Natural killer cell (primary cell): ENCODE measurements around the gene EID1. TPM values are rescaled to one million over a fixed set of nuclear protein-coding genes. Genes with fewer than 3 reads are reported as not detected.

Experiments
- ATAC-seq, 3 donors: fragments of 150-1000 bp in 2 of 3; fragments of 200-7000 bp in 1 of 3; cut with Tn5 transposase; 1 replicate in 1 of 3; 2 replicates in 2 of 3; pipeline ENCODE4 v1.10.0; 2021; ENCODE audit warnings: mild to moderate bottlenecking in 2 of 3, moderate library complexity in 2 of 3
- DNase-seq, 2 donors: peaks; one replicate each; pipeline versions ENCODE4 v3.0.0 to v3.0.0-alpha.2; 2013 to 2021; ENCODE audit warnings: mixed read lengths in 1 of 2
- H3K27ac ChIP-seq: one replicate; pipeline ENCODE4 v1.5.1; 2013; ENCODE audit warnings: mild to moderate bottlenecking, low read length
- H3K27me3 ChIP-seq: one replicate; pipeline ENCODE4 v1.6.1; 2013; ENCODE audit warnings: low read length; ENCODE audit not compliant: control insufficient read depth, insufficient read depth
- H3K36me3 ChIP-seq: one replicate; pipeline ENCODE4 v1.6.1; 2013; ENCODE audit warnings: low read length; ENCODE audit not compliant: control insufficient read depth, insufficient read depth
- H3K4me1 ChIP-seq: one replicate; pipeline ENCODE4 v1.6.1; 2013; ENCODE audit warnings: low read length; ENCODE audit not compliant: control insufficient read depth, insufficient read depth
- H3K4me3 ChIP-seq: one replicate; pipeline ENCODE4 v1.5.1; 2013; ENCODE audit warnings: low read length
- H3K9me3 ChIP-seq: one replicate; pipeline ENCODE4 v1.6.1; 2013; ENCODE audit warnings: low read length; ENCODE audit not compliant: control insufficient read depth, insufficient read depth
- H3K27ac Mint-ChIP-seq, 2 donors: one replicate each; pipeline ENCODE4 v1.8.0; 2022; ENCODE audit warnings: mild to moderate bottlenecking in 2 of 2, mixed read lengths in 2 of 2, moderate library complexity in 1 of 2
- H3K27me3 Mint-ChIP-seq, 2 donors: one replicate each; pipeline ENCODE4 v1.8.0; 2022; ENCODE audit warnings: low read depth in 2 of 2, mixed read lengths in 2 of 2
- H3K36me3 Mint-ChIP-seq: one replicate; pipeline ENCODE4 v1.8.0; 2022; ENCODE audit warnings: mixed read lengths
- H3K4me1 Mint-ChIP-seq, 2 donors: one replicate each; pipeline ENCODE4 v1.8.0; 2022; ENCODE audit warnings: mixed read lengths in 2 of 2
- H3K4me3 Mint-ChIP-seq: one replicate; pipeline ENCODE4 v1.8.0; 2022; ENCODE audit warnings: mild to moderate bottlenecking, moderate library complexity, mixed read lengths
- H3K9me3 Mint-ChIP-seq, 2 donors: one replicate each; pipeline ENCODE4 v1.8.0; 2022; ENCODE audit warnings: mixed read lengths in 2 of 2
- CTCF ChIP-seq: fragments of 200-600 bp; IDR thresholded peaks from one replicate; pipeline ENCODE4 v1.8.0; 2022; ENCODE audit warnings: antibody characterized with exemption
- WGBS: methylation state at CpG from one replicate; pipeline ENCODE4 v1.1.7; 2013; ENCODE audit warnings: missing lambda C conversion rate; ENCODE audit not compliant: insufficient coverage; 5-methylcytosine and 5-hydroxymethylcytosine counted together
- intact Hi-C: fragments of 100-400 bp; cut with micrococcal nuclease; formaldehyde crosslinking; loops from one replicate; pipeline ENCODE4 v1.14.2; 2022
- total RNA-seq, 4 donors: library from RNA; stranded (reverse); fragments of 120-200 nt in 1 of 4; gene quantifications; one replicate each; pipeline versions ENCODE4 v1.2.3 to v1.2.4, GENCODE V29; 2013 to 2022

EID1 gene
- total RNA-seq, 3 donors from 2014 or later (not counting 1 experiment from before 2014, with no cell fraction given), result 63.5 to 70.2 (median 67.3) TPM

GRCh38 chr15:48883699-48884098 lies 5.8 kb downstream of the EID1 start:
- no peak for TF ChIP-seq CTCF
- Histone ChIP-seq H3K27ac (no peak overlapping the region), H3K36me3 (no peaks in the 10 kb centered on the region), H3K4me3 (no peak overlapping the region), H3K9me3 (no peaks in the 10 kb centered on the region), H3K4me1 (no peaks in the 10 kb centered on the region), H3K27me3 (no peaks in the 10 kb centered on the region)
- WGBS, result 100% methylated on average over 1 of the region's 2 CpGs
- ATAC-seq (no peak), DNase-seq (no peak)
- peaks cover under 1% of the 10 kb centered on the region for H3K36me3 Mint-ChIP-seq
- intact Hi-C loops, result no loop called here
- peaks cover 16% of the 10 kb centered on the region in 2 donors for H3K4me1 Mint-ChIP-seq
- H3K4me3 Mint-ChIP-seq, result no peak overlapping the region
- H3K9me3 Mint-ChIP-seq, result no peaks in the 10 kb centered on the region
- H3K27me3 Mint-ChIP-seq, result peaks cover 3 to 14% of the 10 kb centered on the region in 2 donors
- H3K27ac Mint-ChIP-seq, result no peak overlapping the region

- WGBS, result no CpG with 5 or more reads among the region's 2 CpGs
- H3K9me3 Mint-ChIP-seq, result no peaks in the 10 kb centered on the region
These were observed 9.2 kb downstream of the EID1 start for GRCh38 chr15:48887144-48887543.

GRCh38 chr15:48888191-48888590 lies 10.3 kb downstream of the EID1 start:
- intact Hi-C loops, result no loop called here
- H3K36me3 ChIP-seq, result no peaks in the 10 kb centered on the region
- H3K4me1 ChIP-seq, result no peaks in the 10 kb centered on the region
- no peaks in the 10 kb centered on the region for H3K4me1 Mint-ChIP-seq
- H3K9me3 ChIP-seq, result no peaks in the 10 kb centered on the region
- no peak overlapping the region for H3K27ac Mint-ChIP-seq
- H3K27ac ChIP-seq, result no peak overlapping the region
- H3K9me3 Mint-ChIP-seq, result no peaks in the 10 kb centered on the region
- no peak for TF ChIP-seq CTCF
- 84% methylated on average over 3 of the region's 4 CpGs for WGBS
- no peak overlapping the region for H3K4me3 Mint-ChIP-seq
- no peak overlapping the region for H3K4me3 ChIP-seq
- ATAC-seq (no peak), DNase-seq (no peak)
- H3K27me3 Mint-ChIP-seq, result peaks cover 11 to 24% of the 10 kb centered on the region in 2 donors
- H3K27me3 ChIP-seq, result no peaks in the 10 kb centered on the region
- no peaks in the 10 kb centered on the region for H3K36me3 Mint-ChIP-seq

More at GRCh38 chr15:48887144-48887543, 9.2 kb downstream of the EID1 start:
- Mint-ChIP-seq H3K36me3 (no peaks in the 10 kb centered on the region), H3K4me1 (no peaks in the 10 kb centered on the region), H3K4me3 (no peak overlapping the region), H3K27me3 (peaks cover 6 to 15% of the 10 kb centered on the region in 2 donors), H3K27ac (no peak overlapping the region)
- no peaks in the 10 kb centered on the region for H3K9me3 ChIP-seq
- no peak overlapping the region for H3K27ac ChIP-seq
- no peak overlapping the region for H3K4me3 ChIP-seq
- ATAC-seq (no peak), DNase-seq (no peak)
- no peaks in the 10 kb centered on the region for H3K27me3 ChIP-seq
- H3K4me1 ChIP-seq, result no peaks in the 10 kb centered on the region
- no peaks in the 10 kb centered on the region for H3K36me3 ChIP-seq
- intact Hi-C loops, result no loop called here
- TF ChIP-seq CTCF, result no peak

- no peaks in the 10 kb centered on the region for H3K9me3 Mint-ChIP-seq
- Histone ChIP-seq H3K4me1 (no peaks in the 10 kb centered on the region), H3K36me3 (no peaks in the 10 kb centered on the region), H3K9me3 (no peaks in the 10 kb centered on the region), H3K27me3 (no peaks in the 10 kb centered on the region), H3K27ac (no peak overlapping the region), H3K4me3 (no peak overlapping the region)
- H3K4me1 Mint-ChIP-seq, result no peaks in the 10 kb centered on the region
- WGBS, result 100% methylated on average over 1 of the region's 1 CpG
- DNase-seq, result no peak
- H3K36me3 Mint-ChIP-seq, result no peaks in the 10 kb centered on the region
- no peak for ATAC-seq
- intact Hi-C loops, result no loop called here
- no peak overlapping the region for H3K4me3 Mint-ChIP-seq
- H3K27me3 Mint-ChIP-seq, result peaks cover 11 to 30% of the 10 kb centered on the region in 2 donors
- TF ChIP-seq CTCF, result no peak
- H3K27ac Mint-ChIP-seq, result no peak overlapping the region
These were observed 10.9 kb downstream of the EID1 start for GRCh38 chr15:48888836-48889235.
